Measurements from ENCODE around the gene CLDN18. TPM values are rescaled to one million over a fixed set of nuclear protein-coding genes. Genes with fewer than 3 reads are reported as not detected.

The CLDN18 gene
- total RNA-seq, 1 donor from 2014 or later = not detected

DNA sequence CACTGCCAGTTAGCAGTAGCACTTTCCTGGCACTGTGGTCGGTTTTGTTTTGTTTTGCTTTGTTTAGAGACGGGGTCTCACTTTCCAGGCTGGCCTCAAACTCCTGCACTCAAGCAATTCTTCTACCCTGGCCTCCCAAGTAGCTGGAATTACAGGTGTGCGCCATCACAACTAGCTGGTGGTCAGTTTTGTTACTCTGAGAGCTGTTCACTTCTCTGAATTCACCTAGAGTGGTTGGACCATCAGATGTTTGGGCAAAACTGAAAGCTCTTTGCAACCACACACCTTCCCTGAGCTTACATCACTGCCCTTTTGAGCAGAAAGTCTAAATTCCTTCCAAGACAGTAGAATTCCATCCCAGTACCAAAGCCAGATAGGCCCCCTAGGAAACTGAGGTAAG, 22.6 kb downstream of the CLDN18 start:
- Mint-ChIP-seq H3K27me3 (ENCODE audit: unreplicated experiment) (no peaks in the 10 kb centered on the region), H3K4me1 (ENCODE audit: unreplicated experiment) (no peaks in the 10 kb centered on the region), H3K9me3 (ENCODE audit: unreplicated experiment) (no peaks in the 10 kb centered on the region), H3K4me3 (ENCODE audit: unreplicated experiment) (no peak overlapping the region), H3K27ac (ENCODE audit: unreplicated experiment) (no peak overlapping the region), H3K36me3 (ENCODE audit: unreplicated experiment) (peaks cover 17% of the 10 kb centered on the region)
- TF ChIP-seq, protein P1, sequence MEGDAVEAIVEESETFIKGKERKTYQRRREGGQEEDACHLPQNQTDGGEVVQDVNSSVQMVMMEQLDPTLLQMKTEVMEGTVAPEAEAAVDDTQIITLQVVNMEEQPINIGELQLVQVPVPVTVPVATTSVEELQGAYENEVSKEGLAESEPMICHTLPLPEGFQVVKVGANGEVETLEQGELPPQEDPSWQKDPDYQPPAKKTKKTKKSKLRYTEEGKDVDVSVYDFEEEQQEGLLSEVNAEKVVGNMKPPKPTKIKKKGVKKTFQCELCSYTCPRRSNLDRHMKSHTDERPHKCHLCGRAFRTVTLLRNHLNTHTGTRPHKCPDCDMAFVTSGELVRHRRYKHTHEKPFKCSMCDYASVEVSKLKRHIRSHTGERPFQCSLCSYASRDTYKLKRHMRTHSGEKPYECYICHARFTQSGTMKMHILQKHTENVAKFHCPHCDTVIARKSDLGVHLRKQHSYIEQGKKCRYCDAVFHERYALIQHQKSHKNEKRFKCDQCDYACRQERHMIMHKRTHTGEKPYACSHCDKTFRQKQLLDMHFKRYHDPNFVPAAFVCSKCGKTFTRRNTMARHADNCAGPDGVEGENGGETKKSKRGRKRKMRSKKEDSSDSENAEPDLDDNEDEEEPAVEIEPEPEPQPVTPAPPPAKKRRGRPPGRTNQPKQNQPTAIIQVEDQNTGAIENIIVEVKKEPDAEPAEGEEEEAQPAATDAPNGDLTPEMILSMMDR (IDR thresholded peaks at IDR 0.05) = no peak
- DNase-seq (ENCODE audit: extremely low spot score, unreplicated experiment) = no peak

DNA sequence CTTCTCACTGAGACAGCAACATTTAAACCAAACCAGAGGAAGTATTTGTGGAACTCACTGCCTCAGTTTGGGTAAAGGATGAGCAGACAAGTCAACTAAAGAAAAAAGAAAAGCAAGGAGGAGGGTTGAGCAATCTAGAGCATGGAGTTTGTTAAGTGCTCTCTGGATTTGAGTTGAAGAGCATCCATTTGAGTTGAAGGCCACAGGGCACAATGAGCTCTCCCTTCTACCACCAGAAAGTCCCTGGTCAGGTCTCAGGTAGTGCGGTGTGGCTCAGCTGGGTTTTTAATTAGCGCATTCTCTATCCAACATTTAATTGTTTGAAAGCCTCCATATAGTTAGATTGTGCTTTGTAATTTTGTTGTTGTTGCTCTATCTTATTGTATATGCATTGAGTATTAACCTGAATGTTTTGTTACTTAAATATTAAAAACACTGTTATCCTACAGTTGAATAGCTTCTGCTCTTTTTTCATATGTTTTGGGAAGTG, 23.3 kb downstream of the CLDN18 start:
- no peaks in the 10 kb centered on the region for H3K9me3 Mint-ChIP-seq (ENCODE audit: unreplicated experiment)
- no peak overlapping the region for H3K27ac Mint-ChIP-seq (ENCODE audit: unreplicated experiment)
- H3K4me3 Mint-ChIP-seq (ENCODE audit: unreplicated experiment) = no peak overlapping the region
- H3K27me3 Mint-ChIP-seq (ENCODE audit: unreplicated experiment) = no peaks in the 10 kb centered on the region
- peaks cover 18% of the 10 kb centered on the region for H3K36me3 Mint-ChIP-seq (ENCODE audit: unreplicated experiment)
- no peaks in the 10 kb centered on the region for H3K4me1 Mint-ChIP-seq (ENCODE audit: unreplicated experiment)
- no peak for DNase-seq (ENCODE audit: extremely low spot score, unreplicated experiment)
- TF ChIP-seq, protein P1 (IDR thresholded peaks at IDR 0.05) = no peak

GRCh38 chr3:138034918-138035317, 25.0 kb downstream of the CLDN18 start:
- Mint-ChIP-seq H3K27ac (ENCODE audit: unreplicated experiment) (no peak overlapping the region), H3K4me1 (ENCODE audit: unreplicated experiment) (no peaks in the 10 kb centered on the region), H3K27me3 (ENCODE audit: unreplicated experiment) (no peaks in the 10 kb centered on the region), H3K36me3 (ENCODE audit: unreplicated experiment) (peaks cover 18% of the 10 kb centered on the region), H3K9me3 (ENCODE audit: unreplicated experiment) (no peaks in the 10 kb centered on the region), H3K4me3 (ENCODE audit: unreplicated experiment) (no peak overlapping the region)
- DNase-seq (ENCODE audit: extremely low spot score, unreplicated experiment) = no peak
- TF ChIP-seq, protein P1 (IDR thresholded peaks at IDR 0.05) = no peak

GRCh38 chr3:138036572-138036971, 26.6 kb downstream of the CLDN18 start:
- no peaks in the 10 kb centered on the region for H3K9me3 Mint-ChIP-seq (ENCODE audit: unreplicated experiment)
- no peak for DNase-seq (ENCODE audit: extremely low spot score, unreplicated experiment)
- no peak overlapping the region for H3K27ac Mint-ChIP-seq (ENCODE audit: unreplicated experiment)
- H3K27me3 Mint-ChIP-seq (ENCODE audit: unreplicated experiment) = no peaks in the 10 kb centered on the region
- TF ChIP-seq, protein P1 (IDR thresholded peaks at IDR 0.05) = no peak
- peaks cover 10% of the 10 kb centered on the region for H3K36me3 Mint-ChIP-seq (ENCODE audit: unreplicated experiment)
- H3K4me3 Mint-ChIP-seq (ENCODE audit: unreplicated experiment) = no peak overlapping the region
- no peaks in the 10 kb centered on the region for H3K4me1 Mint-ChIP-seq (ENCODE audit: unreplicated experiment)

DNA sequence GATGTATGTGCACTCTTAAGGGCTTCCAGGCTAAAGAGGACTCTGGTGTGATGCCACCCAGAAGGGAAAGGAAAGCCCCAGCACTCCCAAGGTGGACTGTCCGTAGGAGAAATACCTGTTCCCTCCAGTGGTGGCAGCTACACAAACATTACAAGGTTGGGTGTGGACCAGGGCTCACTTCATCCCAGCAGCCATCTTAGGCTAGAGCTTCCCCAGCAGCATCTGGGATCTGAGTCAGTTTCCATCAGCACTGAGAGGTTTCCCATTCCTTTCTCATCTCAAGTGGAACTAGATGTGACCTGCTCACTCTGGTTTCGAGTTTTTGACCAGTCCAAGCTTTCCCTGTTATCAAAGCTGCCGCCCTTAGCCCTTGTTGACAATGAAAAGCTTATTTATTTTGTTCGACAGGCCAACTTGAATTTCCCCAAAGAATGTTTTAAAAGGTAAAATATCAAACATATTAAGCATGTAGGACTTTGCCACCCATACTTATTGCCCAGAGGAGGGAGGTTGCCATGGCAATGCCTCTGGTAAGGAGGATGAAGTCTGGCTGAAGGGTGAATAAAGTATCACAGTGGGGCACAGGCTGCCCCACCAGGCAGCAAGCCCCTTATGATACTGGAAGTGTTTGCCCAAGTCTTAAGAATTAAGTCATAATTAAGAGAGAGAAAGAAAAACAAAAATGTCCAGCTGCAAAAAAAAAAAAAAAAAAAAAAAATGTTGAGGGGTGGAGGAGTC, 28.9 kb downstream of the CLDN18 start:
- no peak overlapping the region for H3K27ac Mint-ChIP-seq (ENCODE audit: unreplicated experiment)
- H3K4me1 Mint-ChIP-seq (ENCODE audit: unreplicated experiment) = peaks cover 15% of the 10 kb centered on the region
- no peaks in the 10 kb centered on the region for H3K9me3 Mint-ChIP-seq (ENCODE audit: unreplicated experiment)
- no peaks in the 10 kb centered on the region for H3K27me3 Mint-ChIP-seq (ENCODE audit: unreplicated experiment)
- H3K4me3 Mint-ChIP-seq (ENCODE audit: unreplicated experiment) = no peak overlapping the region
- H3K36me3 Mint-ChIP-seq (ENCODE audit: unreplicated experiment) = peaks cover 10% of the 10 kb centered on the region
- TF ChIP-seq, protein P1 (IDR thresholded peaks at IDR 0.05) = no peak
- DNase-seq (ENCODE audit: extremely low spot score, unreplicated experiment) = no peak
